Fibroblast of skin of left biceps (primary cell): ENCODE results near the gene PABPN1L.

Experiments used
- DNase-seq, 2 experiments: peaks; one replicate each; pipeline ENCODE4 v3.0.0-alpha.2; 2013; ENCODE audit warnings: low read depth in 2 of 2

The PABPN1L gene

DNA sequence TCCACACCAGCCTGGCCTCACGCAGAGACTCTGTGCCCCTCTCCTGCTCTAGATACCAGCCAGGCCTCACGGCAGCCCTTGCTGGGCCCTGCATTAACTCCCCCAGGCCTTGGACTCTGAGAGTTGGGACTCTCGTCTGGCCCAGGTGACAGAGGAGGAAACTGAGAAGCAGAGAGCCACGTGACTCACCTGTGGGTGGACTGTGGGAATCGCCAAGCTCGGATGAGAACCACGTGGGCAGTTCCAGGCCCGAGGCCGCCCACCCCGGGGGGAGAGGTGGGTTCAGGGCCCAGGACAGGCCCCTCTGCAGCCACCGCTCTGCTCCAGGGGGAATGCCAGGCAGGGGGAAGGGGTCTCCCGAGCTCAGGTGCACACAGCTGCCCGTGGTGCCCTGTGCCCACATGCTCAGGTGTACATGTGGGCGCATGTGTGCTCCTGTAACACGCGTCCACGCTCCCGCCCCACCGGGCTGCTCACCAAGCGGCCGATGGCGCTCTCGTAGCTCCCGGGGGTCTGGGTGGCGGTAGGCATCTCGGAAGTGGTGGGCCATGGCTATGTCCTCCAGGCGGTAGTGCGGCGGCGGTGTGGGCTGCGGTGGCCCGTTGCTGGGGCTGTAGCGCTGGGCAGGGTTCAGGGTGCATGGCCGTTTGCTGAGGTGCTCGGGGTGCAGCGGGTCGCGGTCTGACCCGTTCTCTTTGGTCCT lies 18.3 kb upstream of the PABPN1L start:
- no peak for DNase-seq

GRCh38 chr16:88883946-88884345 lies 17.5 kb upstream of the PABPN1L start:
- DNase-seq = no peak

GRCh38 chr16:88883117-88883895 lies 16.8 kb upstream of the PABPN1L start:
- DNase-seq = no peak

GRCh38 chr16:88882358-88883030 lies 16.0 kb upstream of the PABPN1L start:
- no peak for DNase-seq

- DNase-seq = no peak
These were observed 15.4 kb upstream of the PABPN1L start for GRCh38 chr16:88881675-88882357.

DNA sequence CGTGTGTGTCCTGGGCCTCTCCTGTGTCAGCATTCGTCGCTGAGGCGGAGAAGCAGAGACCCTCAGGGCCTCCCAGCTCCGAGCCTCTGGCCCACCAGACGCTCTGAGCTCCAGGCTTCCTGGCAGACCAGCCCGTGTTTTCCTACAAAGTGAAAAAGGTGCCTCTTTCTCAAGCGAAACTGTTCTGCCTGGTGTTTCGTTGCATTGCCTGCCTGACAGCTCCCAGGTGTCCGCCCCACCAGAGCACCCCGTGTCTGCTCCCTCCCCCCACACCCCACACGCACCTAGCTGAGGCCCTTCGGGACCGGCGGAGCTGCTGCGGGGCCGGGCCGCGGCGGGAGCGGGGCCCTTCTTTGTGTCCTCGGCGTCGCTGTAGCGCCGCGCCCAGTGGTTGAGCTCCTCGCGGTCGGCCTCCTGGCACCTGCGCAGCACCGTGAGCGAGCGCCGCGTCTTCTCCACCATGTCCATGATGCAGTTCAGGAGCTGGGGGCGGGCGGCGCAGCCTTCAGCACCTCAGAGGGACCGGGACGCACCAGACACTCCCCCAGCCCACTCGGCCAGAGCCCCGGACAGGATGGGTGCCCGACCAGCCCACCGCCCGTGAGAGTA lies 14.7 kb upstream of the PABPN1L start:
- DNase-seq = no peak

DNA sequence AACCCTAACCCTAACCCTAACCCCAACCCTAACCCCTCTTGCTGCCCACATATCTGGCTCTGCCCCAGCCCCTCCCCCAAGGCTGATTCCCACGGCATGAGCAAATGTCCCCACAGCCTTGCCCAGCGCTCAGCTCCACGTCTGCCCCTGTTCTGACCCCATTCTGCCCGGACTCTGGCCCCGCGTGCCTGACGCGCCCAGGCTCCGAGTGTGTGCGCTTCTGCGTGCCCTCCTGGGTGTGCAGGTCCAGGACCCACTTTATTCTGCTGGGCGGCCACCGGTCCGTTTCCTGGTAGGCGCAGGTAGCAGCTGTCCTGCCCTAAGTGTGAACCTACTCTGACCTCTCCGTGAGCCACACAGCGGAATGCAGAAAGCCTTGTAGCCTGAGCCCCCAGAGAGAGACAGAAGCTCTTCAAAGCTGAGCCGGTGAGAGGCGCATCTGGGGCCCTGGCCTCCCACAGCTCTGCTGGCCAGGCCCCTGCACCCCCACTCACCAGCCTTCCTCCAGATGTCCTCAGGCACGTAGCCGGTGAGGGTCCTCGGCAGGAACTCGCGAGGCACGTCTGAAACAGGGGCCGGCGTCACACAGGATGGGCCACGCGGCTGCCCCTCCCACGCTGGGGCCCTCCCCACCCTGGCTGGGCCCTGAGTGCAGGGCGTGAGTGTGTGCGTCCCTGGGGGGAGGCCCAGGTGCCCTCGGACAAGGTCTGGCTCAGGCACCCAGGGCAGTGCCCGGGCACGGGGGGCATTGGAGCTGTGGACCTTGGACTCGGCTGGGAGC lies 14.0 kb upstream of the PABPN1L start:
- no peak for DNase-seq

GRCh38 chr16:88879788-88880055 lies 13.3 kb upstream of the PABPN1L start:
- no peak for DNase-seq

DNA sequence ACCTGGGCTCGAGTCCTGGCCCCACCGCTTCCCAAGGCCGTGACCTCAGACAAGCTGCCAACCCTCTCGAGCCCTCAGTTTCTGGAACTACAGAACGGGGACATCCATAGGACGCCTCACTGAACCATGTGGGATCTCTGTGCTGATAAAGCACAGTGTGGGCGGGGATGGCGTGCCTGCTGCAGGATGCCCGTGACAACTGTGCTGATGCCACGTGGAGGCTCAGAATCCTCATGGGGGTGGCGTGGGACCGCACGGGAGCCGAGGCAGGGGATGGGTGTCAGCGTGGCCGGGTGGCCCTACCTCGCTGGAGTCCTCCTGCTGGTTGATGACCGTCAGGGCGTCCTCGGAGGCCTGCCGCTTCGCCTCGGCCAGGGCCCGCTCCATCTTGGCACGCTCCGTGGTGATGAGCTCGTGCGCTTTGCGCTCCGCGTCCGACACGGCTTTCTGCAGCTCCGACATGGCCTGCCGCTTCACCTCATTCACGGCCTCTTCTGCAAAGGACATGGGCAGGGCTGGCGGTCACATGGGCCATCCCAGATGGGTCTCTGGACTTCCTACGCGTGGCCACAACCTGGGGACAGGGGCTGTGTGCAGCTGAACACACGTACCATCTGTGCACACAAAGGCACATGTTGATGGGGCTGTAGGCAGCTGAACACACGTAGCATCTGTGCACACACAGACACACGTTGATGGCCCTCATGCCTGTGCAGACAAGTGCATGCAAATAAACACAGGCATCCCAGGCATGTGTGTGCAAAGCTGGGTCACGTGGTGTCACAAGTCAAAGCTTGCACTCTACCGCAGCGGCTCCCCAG lies 12.7 kb upstream of the PABPN1L start:
- no peak for DNase-seq

DNA sequence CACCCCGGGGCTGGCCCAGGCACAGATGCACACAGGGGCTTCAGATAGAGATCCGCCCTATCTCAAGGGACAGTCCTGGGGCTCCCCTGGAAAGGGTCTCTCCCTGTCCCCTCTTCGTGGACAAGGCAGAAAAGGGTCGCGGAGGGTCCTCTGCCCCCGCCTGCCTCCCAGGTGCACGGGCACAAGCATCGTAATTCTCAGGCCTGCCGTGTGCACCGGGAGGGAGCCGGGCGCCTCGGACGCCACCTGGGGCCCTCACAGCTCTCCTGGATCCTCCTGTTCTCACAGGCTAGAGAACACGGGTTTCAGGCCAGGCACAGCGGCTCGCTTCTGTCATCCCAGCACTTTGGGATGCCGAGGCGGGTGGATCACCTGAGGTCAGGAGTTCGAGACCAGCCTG lies 11.9 kb upstream of the PABPN1L start:
- no peak for DNase-seq

DNA sequence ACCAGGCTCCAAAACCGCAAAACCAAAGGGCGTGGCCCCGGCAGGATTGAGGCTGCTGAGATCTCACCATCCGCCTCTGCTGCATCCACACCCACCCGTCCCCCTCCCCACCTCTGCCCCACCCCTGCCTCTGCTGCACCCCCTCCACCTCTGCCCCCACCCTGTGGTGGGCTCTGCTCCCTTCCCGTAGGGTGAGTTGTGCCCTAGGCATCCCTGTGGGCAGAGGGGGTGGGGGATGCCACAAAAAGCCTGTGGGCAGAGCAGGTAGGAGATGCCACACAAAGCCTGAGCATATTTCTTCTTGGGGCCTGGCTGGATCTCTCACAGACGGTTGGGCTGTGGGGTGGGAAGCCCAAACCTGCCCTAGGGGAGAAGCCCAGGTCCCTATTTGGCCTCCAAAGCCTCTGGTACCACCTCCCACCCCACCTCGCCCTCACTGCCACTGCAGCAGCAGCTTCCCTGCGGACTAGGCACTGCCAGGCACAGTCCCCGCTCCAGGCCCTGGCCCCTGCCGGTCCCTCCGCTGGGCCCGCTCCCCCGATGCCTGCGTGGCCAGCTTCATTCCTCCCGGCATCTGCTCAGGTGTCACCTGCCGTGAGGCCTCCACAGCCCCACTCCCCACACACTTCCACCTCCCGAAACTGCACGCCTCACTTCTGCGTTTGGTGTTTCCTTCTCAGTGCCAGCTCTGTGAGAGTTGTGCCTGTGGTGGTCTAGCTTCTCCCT lies 11.3 kb upstream of the PABPN1L start:
- no peak for DNase-seq

GRCh38 chr16:88876942-88877526 lies 10.6 kb upstream of the PABPN1L start:
- DNase-seq = no peak

DNA sequence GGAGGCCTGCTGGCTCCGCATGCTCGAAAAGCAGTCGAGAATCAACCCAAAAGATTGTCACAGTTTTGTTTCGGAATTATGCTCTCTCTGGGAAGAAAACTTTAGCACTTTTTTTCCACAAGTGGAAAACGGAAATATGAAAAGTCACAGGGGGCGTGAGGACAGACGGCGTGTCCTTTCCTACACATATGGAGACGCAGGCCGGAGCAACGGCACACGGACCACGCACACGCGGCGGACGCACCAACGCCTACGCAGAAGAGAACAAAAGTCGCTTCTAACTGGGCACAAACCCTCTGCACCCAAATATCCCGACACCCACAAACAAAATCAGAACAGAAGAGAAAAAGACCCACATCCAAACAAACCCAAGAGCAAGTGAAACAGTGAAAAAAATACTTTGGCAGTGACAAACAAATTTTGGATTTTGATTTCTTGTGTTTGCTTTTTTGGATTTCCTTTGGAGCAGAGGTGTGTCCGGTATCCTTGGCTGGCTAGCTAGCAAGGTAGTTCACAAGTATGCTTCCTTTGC lies 9.3 kb upstream of the PABPN1L start:
- DNase-seq = no peak

GRCh38 chr16:88874938-88875599 lies 8.6 kb upstream of the PABPN1L start:
- DNase-seq = no peak

DNA sequence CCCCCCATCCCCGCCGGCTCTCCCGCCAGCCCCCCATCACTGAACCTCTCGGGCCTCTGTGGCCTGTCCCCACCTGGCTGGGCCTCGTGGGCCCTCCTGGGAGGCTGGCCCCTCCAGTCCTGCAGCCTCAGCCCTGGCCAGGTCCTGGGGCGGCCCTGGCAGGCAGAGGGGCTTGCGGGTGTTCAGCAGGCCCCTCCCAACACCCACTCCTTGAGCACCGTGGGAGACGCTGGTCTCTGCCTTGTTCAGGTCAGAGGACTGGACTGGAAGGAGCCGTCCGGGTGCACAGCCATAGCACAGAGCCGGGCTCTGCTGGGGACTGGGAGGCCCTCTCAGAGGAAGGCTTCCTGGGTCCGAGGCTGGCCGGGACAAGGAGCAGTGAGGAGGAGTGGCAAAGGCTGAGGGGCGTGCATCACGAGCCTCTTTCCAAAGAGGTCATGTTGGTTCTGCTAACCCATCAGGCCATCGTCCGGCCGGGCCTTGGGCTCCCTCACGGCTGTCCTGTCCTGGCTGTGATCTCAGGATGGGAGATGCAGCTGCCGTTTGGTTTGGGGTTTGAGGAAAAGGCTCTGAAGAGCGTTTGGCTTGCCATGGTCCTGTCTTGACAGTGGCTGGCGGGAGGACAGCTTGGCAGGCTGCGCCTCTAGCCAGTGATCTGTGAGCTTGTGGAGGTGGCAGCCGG lies 6.3 kb upstream of the PABPN1L start:
- no peak for DNase-seq

- no peak for DNase-seq
These were observed 5.4 kb upstream of the PABPN1L start for GRCh38 chr16:88871730-88872416.

- no peak for DNase-seq
These were observed 4.9 kb upstream of the PABPN1L start for GRCh38 chr16:88871349-88871702.
